Panc1 (cell line): ENCODE results near the gene NPHP1. TPM values are rescaled to one million over a fixed set of nuclear protein-coding genes. Genes with fewer than 3 reads are reported as not detected.
"Not testable (repeated sequence)": the region's sequence is repeated elsewhere in the genome, so short reads cannot be mapped to it uniquely, and the experiment has no call there.

Experiments used
- ATAC-seq: fragments of 200-7000 bp; cut with Tn5 transposase; 2 replicates; pipeline ENCODE4 v1.9.1; 2020; ENCODE audit warnings: mild to moderate bottlenecking, moderate library complexity
- BruUV-seq: library from RNA; stranded (reverse); fragments of 400-500 nt; replicated peaks from 2 replicates; lab custom pipeline; 2021; lab: Mats Ljungman, UMichigan
- CTCF ChIA-PET: fragments of 300-600 bp; sonication (Branson Sonifier 250); formaldehyde crosslinking; loops from one replicate; lab custom pipeline; 2022; ENCODE audit warnings: antibody characterized with exemption; lab: Charles Lee
- POLR2A ChIA-PET: fragments of 300-600 bp; sonication (Branson Sonifier 250); formaldehyde crosslinking; loops from one replicate; lab custom pipeline; 2022; ENCODE audit warnings: antibody characterized with exemption; lab: Charles Lee
- DNase-seq: peaks from one replicate; pipeline ENCODE4 v3.0.0-alpha.2; 2010; ENCODE audit warnings: low read depth, low spot score
- H3K27ac ChIP-seq: 2 replicates; pipeline ENCODE4 v1.5.1; 2011; ENCODE audit warnings: mild to moderate bottlenecking, low read length, inconsistent platforms
- H3K27me3 ChIP-seq: fragments of 200-500 bp; sonication (Bioruptor generic); 2 replicates; pipeline ENCODE4 v1.6.0; 2014; ENCODE audit warnings: low read length, inconsistent platforms; ENCODE audit not compliant: control insufficient read depth, insufficient read depth
- H3K36me3 ChIP-seq: fragments of 200-500 bp; sonication (Bioruptor generic); 2 replicates; pipeline ENCODE4 v1.5.1; 2014; ENCODE audit warnings: inconsistent platforms, mild to moderate bottlenecking, low read length, moderate library complexity; ENCODE audit not compliant: control insufficient read depth, insufficient read depth
- H3K4me1 ChIP-seq: 2 replicates; pipeline ENCODE4 v1.5.1; 2011; ENCODE audit warnings: inconsistent platforms, mild to moderate bottlenecking, low read length, moderate library complexity; ENCODE audit not compliant: control insufficient read depth, insufficient read depth
- H3K4me3 ChIP-seq, 2 experiments: 2 replicates each; pipeline ENCODE4 v1.5.1; 2011 to 2012; ENCODE audit warnings: low read depth in 2 of 2, low read length in 2 of 2, mild to moderate bottlenecking in 2 of 2, inconsistent platforms in 1 of 2, moderate library complexity in 1 of 2
- H3K9me3 ChIP-seq: fragments of 200-500 bp; sonication (Bioruptor generic); 2 replicates; pipeline ENCODE4 v1.5.1; 2014; ENCODE audit warnings: low read depth, mild to moderate bottlenecking, inconsistent platforms, low read length, moderate library complexity; ENCODE audit not compliant: control insufficient read depth, insufficient read depth
- CTCF ChIP-seq: fragments of 450-650 bp; IDR thresholded peaks from 2 replicates; pipeline ENCODE4 v1.5.1; 2017; ENCODE audit warnings: mild to moderate bottlenecking
- POLR2AphosphoS5 ChIP-seq: IDR thresholded peaks from 2 replicates; pipeline ENCODE4 v1.6.1; 2012; ENCODE audit warnings: mild to moderate bottlenecking, low read depth, low read length, moderate library complexity
- REST ChIP-seq, 2 experiments: IDR thresholded peaks; 2 replicates each; pipeline ENCODE4 v1.6.1; 2011 to 2012; ENCODE audit warnings: low read depth in 2 of 2, control low read depth in 1 of 2, low read length in 1 of 2, mild to moderate bottlenecking in 1 of 2, moderate library complexity in 1 of 2; ENCODE audit not compliant: insufficient read depth in 1 of 2
- SIN3A ChIP-seq: IDR thresholded peaks from 2 replicates; pipeline ENCODE4 v1.6.1; 2012; ENCODE audit warnings: low read depth, mild to moderate bottlenecking, low read length, moderate library complexity, borderline replicate concordance; ENCODE audit not compliant: insufficient read depth
- TCF7L2 ChIP-seq: IDR thresholded peaks from 2 replicates; pipeline ENCODE4 v1.6.1; 2011; ENCODE audit warnings: mild to moderate bottlenecking, low read depth, low read length, inconsistent platforms
- in situ Hi-C: cut with HindIII; loops from 2 replicates; pipeline ENCODE4 v1.10.0; 2016; ENCODE audit warnings: low sequenced_read_pairs, low pct_unique_long_range_greater_than_20kb
- intact Hi-C: fragments of 100-400 bp; cut with micrococcal nuclease; formaldehyde crosslinking; loops from one replicate; pipeline ENCODE4 v1.10.0; 2022; ENCODE audit not compliant: unreplicated experiment
- total RNA-seq: library from RNA; stranded (reverse); gene quantifications from one replicate; pipeline ENCODE4 v1.2.1, GENCODE V29; 2021; ENCODE audit not compliant: unreplicated experiment

NPHP1 gene
- total RNA-seq, 1 experiment from 2014 or later, result 7.2 TPM

- no TSS peak for BruUV-seq
- peak; percentile 96 for ATAC-seq
- no peaks in the 10 kb centered on the region for H3K36me3 ChIP-seq
- H3K9me3 ChIP-seq, result peaks cover 12% of the 10 kb centered on the region
- no peak overlapping the region for H3K4me3 ChIP-seq
- TF ChIP-seq CTCF, result peak; percentile 87
- no peak for TF ChIP-seq TCF7L2
- no peak for TF ChIP-seq REST (IDR thresholded peaks at IDR 0.05; ENCODE audit: insufficient read depth in 1 of 2, low read depth in 2 of 2, low read length in 1 of 2)
- no peak for TF ChIP-seq SIN3A
- TF ChIP-seq POLR2AphosphoS5, result no peak
- no peaks in the 10 kb centered on the region for H3K27me3 ChIP-seq
- intact Hi-C loops (no loop called here), in situ Hi-C loops (no loop called here)
- POLR2A ChIA-PET, result interaction anchor here (0.6 to 0.7 kb wide), 2 partner anchors 9 to 234 kb away, joined by 3 read pairs; no protein-coding TSS in a partner anchor
- peak overlapping the region; percentile 83 for H3K27ac ChIP-seq
- peak; percentile 66 for DNase-seq
- H3K4me1 ChIP-seq, result no peaks in the 10 kb centered on the region; the same call in 1 of the 2 replicates
- CTCF ChIA-PET, result interaction anchor here (0.7 to 1.1 kb wide), 4 partner anchors 10 to 42 kb away, joined by 3 to 7 read pairs (median 4); partner anchors contain the start of gene MALL
These were observed 47.5 kb downstream of the NPHP1 start for GRCh38 chr2:110157153-110157793.

DNA sequence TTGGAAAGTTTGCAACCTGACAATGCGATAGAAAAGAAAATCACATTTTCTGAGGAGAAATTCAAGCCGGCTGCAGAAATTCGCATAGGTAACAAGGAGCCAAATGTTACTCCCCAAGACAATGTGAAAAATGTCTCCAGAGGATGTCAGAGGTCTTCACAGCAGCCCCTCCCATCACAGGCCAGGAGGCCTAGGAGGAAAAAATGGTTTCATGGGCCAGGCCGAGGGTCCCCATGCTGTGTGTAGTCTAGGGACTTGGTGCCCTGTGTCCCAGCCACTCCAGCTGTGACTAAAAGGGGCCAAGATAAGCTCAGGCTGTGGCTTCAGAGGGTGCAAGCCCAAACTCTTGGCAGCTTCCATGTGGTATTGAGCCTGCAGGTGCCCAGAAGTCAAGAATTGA is 50.0 kb downstream of the NPHP1 start:
- BruUV-seq, intact Hi-C loops, H3K36me3 ChIP-seq, H3K4me1 ChIP-seq, POLR2A ChIA-PET, in situ Hi-C loops, H3K4me3 ChIP-seq, DNase-seq, CTCF ChIA-PET, H3K27ac ChIP-seq, ATAC-seq, H3K27me3 ChIP-seq: not testable (repeated sequence)
- peaks cover 12% of the 10 kb centered on the region for H3K9me3 ChIP-seq

DNA sequence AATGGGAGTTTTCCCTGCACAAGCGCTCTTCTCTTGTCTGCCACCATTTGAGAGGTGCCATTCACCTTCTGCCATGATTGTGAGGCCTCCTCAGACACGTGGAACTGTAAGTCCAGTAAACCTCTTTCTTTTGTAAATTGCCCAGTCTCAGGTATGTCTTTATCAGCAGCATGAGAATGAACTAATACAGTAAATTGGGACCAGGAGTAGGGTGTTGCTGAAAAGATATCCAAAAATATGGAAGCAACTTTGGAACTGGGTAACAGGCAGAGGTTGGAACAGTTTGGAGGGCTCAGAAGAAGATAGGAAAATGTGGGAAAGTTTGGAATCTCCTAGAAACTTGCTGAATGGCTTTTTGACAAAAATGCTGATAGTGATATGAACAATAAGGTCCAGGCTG is 50.6 kb downstream of the NPHP1 start:
- H3K36me3 ChIP-seq, in situ Hi-C loops, H3K4me3 ChIP-seq, H3K4me1 ChIP-seq, H3K27ac ChIP-seq, DNase-seq, POLR2A ChIA-PET, BruUV-seq, intact Hi-C loops, CTCF ChIA-PET, H3K27me3 ChIP-seq, ATAC-seq: not testable (repeated sequence)
- H3K9me3 ChIP-seq, result peaks cover 12% of the 10 kb centered on the region
